Common myeloid progenitor, CD34-positive (primary cell): Measurements from ENCODE around the gene PLXNB2.

ENCODE experiments used
- CTCF ChIA-PET: fragments of 350-600 bp; sonication (Branson Sonifier 250); formaldehyde crosslinking; loops from one replicate; lab custom pipeline; 2021; ENCODE audit warnings: antibody characterized with exemption; lab: Charles Lee
- POLR2A ChIA-PET: fragments of 350-600 bp; sonication (Branson Sonifier 250); formaldehyde crosslinking; loops from one replicate; lab custom pipeline; 2021; ENCODE audit warnings: antibody characterized with exemption; lab: Charles Lee
- DNase-seq, 3 donors: peaks; one replicate each; pipeline versions ENCODE4 v3.0.0 to v3.0.0-alpha.2; 2013
- H3K27ac ChIP-seq, 2 experiments: 1 replicate in 1 of 2; 2 replicates in 1 of 2; pipeline ENCODE4 v1.7.0; 2013; ENCODE audit warnings: inconsistent platforms in 2 of 2, low read length in 2 of 2, mild to moderate bottlenecking in 2 of 2, low read depth in 1 of 2, moderate library complexity in 1 of 2; ENCODE audit not compliant: severe bottlenecking in 2 of 2, insufficient read depth in 1 of 2, poor library complexity in 1 of 2
- H3K27me3 ChIP-seq, 5 experiments: replicated peaks in 2 of 5; 1 replicate in 3 of 5; 2 replicates in 2 of 5; pipeline versions ENCODE4 v1.6.1 to v1.7.0; 2013; ENCODE audit warnings: low read length in 4 of 5, mild to moderate bottlenecking in 2 of 5, moderate library complexity in 2 of 5, inconsistent platforms in 1 of 5; ENCODE audit not compliant: insufficient read depth in 5 of 5, control insufficient read depth in 4 of 5
- H3K36me3 ChIP-seq, 4 experiments: 1 replicate in 2 of 4; 2 replicates in 2 of 4; pipeline versions ENCODE4 v1.6.1 to v1.7.0; 2013; ENCODE audit warnings: low read length in 3 of 4, control low read depth in 1 of 4, mild to moderate bottlenecking in 1 of 4; ENCODE audit not compliant: control insufficient read depth in 4 of 4, insufficient read depth in 4 of 4
- H3K4me1 ChIP-seq, 4 experiments: 1 replicate in 3 of 4; 2 replicates in 1 of 4; pipeline versions ENCODE4 v1.6.1 to v1.7.1; 2013; ENCODE audit warnings: low read length in 3 of 4, mild to moderate bottlenecking in 3 of 4, control low read depth in 1 of 4, inconsistent platforms in 1 of 4, moderate library complexity in 1 of 4; ENCODE audit not compliant: control insufficient read depth in 4 of 4, insufficient read depth in 4 of 4; ENCODE audit errors: control extremely low read depth in 1 of 4
- H3K4me3 ChIP-seq, 7 experiments: 1 replicate in 4 of 7; 2 replicates in 3 of 7; pipeline versions ENCODE4 v1.5.1 to v1.7.0; 2013; ENCODE audit warnings: mild to moderate bottlenecking in 7 of 7, low read length in 6 of 7, moderate library complexity in 6 of 7, inconsistent platforms in 2 of 7, low read depth in 2 of 7, control low read depth in 1 of 7; ENCODE audit not compliant: insufficient read depth in 4 of 7, control insufficient read depth in 1 of 7; ENCODE audit errors: extremely low read depth in 1 of 7
- H3K9me3 ChIP-seq, 5 experiments: 1 replicate in 4 of 5; 2 replicates in 1 of 5; pipeline versions ENCODE4 v1.6.1 to v1.7.1; 2013; ENCODE audit warnings: low read length in 4 of 5, mild to moderate bottlenecking in 2 of 5, inconsistent platforms in 1 of 5, low read depth in 1 of 5, moderate library complexity in 1 of 5; ENCODE audit not compliant: control insufficient read depth in 4 of 5, insufficient read depth in 2 of 5; ENCODE audit errors: control extremely low read depth in 1 of 5
- WGBS: methylation state at CpG from one replicate; pipeline ENCODE4 v1.1.5; 2013; ENCODE audit not compliant: insufficient coverage; 5-methylcytosine and 5-hydroxymethylcytosine counted together

The PLXNB2 gene

DNA sequence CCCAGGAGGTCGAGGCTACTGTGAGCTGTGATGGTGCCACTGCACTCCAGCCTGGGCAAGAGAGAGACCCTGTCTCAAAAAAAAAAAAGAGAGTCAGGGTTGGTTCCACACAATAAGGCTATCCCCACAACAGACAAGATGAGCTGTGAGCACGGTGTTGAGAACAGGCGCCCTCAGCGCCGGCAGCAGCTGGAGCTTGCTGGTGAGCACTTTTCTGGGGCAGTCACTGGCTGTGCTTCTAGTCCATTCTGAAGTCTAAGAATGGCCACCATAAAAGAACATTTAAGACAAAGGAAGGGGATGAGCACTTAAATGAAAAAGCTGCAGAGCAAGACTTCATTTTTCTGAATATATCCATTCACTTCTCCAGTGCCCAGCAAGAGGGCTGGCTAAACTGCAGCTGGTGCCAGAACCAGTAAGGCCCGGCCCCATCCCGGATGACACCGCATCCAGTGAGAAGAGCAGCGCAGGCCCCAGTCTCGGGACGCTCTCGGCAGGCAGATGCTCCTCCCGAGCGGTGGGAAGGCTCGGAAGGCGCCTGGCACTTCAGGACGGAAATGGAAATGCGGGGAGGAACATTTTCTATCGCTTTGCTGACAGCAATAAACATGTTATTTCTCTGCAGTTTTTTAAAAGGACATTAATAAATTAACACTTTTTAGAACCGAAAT is 74.8 kb downstream of the PLXNB2 start:
- no peaks in the 10 kb centered on the region for H3K9me3 ChIP-seq
- 98% methylated on average over 17 of the region's 20 CpGs for WGBS
- H3K36me3 ChIP-seq = peaks cover 4 to 47% (median 26%) of the 10 kb centered on the region in 4 experiments
- no peaks in the 10 kb centered on the region for H3K4me1 ChIP-seq
- H3K27ac ChIP-seq = no peak overlapping the region
- DNase-seq = no peak
- ChIA-PET POLR2A (no interaction called here), CTCF (no interaction called here)
- H3K4me3 ChIP-seq = no peak overlapping the region
- no peaks in the 10 kb centered on the region for H3K27me3 ChIP-seq

DNA sequence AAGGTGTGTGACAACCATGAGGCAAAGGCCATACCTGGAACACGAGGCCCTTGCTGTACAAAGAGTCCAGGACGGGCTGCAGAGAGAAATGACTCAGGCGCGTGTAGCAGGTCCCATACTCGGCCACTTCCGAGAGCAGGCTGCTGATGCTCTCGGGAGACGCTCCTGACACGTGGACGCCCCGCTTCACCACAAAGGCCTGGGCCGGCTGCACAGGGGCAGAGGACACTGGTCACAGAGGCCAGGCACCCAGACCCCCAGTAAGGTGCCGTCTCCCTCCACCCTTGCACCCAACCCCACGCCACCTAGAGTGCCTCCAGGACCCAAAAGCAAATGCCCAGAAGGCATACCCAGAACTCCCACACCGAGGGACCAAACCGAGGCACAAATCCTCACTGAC is 78.1 kb downstream of the PLXNB2 start:
- Histone ChIP-seq H3K4me1 (no peaks in the 10 kb centered on the region), H3K36me3 (peaks cover 3 to 64% (median 33%) of the 10 kb centered on the region in 4 experiments), H3K27ac (no peak overlapping the region), H3K4me3 (no peak overlapping the region), H3K27me3 (no peaks in the 10 kb centered on the region), H3K9me3 (no peaks in the 10 kb centered on the region)
- POLR2A ChIA-PET = no interaction called here
- no peak for DNase-seq
- CTCF ChIA-PET = interaction anchor here (0.8 to 1.7 kb wide), 2 partner anchors 7 to 10 kb away, joined by 3 to 4 read pairs; no protein-coding TSS in a partner anchor
- 99% methylated on average over 12 of the region's 16 CpGs for WGBS

DNA sequence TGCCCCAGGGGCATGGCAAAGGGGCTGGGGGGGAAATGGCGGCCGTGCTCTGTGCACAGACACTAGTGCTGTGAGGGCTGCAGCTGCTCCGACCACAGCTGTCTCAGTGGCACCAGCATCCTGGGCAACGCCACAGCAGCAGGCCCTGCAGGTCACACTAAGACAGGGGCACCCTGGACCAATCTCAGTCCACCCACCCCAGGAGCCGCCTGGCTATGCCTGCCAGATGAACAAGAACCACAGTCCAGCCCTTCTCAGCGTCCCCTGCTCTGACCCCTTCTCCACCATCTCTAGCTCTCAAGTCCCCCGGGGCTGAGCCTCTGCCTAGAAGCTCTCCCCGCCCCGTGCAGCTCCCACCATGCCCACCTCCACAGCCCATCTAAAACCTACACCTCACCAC is 79.1 kb downstream of the PLXNB2 start:
- H3K27ac ChIP-seq = no peak overlapping the region
- CTCF ChIA-PET = no interaction called here
- POLR2A ChIA-PET = no interaction called here
- peaks cover 3 to 68% (median 36%) of the 10 kb centered on the region in 4 experiments for H3K36me3 ChIP-seq
- H3K9me3 ChIP-seq = no peaks in the 10 kb centered on the region
- H3K4me3 ChIP-seq = no peak overlapping the region
- H3K4me1 ChIP-seq = no peaks in the 10 kb centered on the region
- 97% methylated on average over 9 of the region's 9 CpGs for WGBS
- H3K27me3 ChIP-seq = no peaks in the 10 kb centered on the region
- no peak for DNase-seq

DNA sequence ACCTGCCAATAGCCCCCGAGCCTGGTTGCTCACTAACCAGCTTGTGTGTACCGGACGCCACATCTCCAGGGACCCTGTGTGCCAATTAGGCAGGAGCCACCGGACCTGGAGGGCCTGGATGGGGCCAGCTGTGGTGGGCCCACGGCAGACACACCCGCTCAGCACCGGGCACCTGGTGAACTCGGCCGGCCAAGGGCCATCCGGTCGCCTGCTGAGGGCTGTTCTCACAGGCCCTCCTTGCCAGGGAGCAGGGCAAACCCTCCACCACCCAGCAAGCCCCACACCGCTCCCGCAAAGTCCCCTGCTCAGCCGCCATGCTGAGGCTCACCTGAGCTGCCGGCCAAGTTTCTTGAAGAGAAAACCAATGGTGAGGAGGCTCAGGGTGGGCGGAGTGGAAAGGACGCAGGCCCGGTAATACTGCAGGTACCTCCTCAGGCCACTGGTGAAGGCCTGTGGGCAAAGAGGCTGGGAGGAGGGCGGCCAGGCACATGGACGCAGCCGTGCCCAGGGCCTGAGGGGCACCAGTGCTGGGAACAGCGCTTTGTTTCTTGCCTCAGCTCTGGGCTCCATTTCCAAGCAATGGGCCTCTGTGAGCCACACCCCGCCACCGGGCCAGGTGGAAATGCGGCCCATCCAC is 79.7 kb downstream of the PLXNB2 start:
- POLR2A ChIA-PET = no interaction called here
- H3K27me3 ChIP-seq = no peaks in the 10 kb centered on the region
- H3K27ac ChIP-seq = no peak overlapping the region
- no peaks in the 10 kb centered on the region for H3K9me3 ChIP-seq
- no peaks in the 10 kb centered on the region for H3K4me1 ChIP-seq
- peaks cover 3 to 68% (median 33%) of the 10 kb centered on the region in 4 experiments for H3K36me3 ChIP-seq
- H3K4me3 ChIP-seq = no peak overlapping the region
- DNase-seq = no peak
- WGBS = 94% methylated on average over 19 of the region's 25 CpGs
- CTCF ChIA-PET = no interaction called here

DNA sequence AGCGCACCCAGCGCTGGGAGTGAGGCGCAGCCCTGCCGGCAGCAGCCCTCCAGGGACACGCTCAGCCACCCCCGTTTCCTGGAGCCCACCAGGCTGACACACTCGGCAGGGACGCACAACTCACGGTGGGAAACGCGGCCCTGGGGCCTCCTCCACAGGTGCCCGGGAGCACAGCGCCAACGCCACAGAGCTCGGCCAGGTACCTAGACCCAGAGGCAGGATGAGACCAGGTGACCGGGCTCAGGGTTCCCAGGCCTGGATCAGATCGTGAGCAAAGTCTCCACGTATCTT is 80.6 kb downstream of the PLXNB2 start:
- ChIA-PET CTCF (interaction anchor here (2.2 kb wide), 1 partner anchor 10 kb away, joined by 9 read pairs; no protein-coding TSS in a partner anchor), POLR2A (no interaction called here)
- DNase-seq = no peak
- Histone ChIP-seq H3K4me1 (no peaks in the 10 kb centered on the region), H3K27ac (no peak overlapping the region), H3K27me3 (no peaks in the 10 kb centered on the region), H3K36me3 (peaks cover 3 to 72% (median 39%) of the 10 kb centered on the region in 4 experiments), H3K4me3 (no peak overlapping the region), H3K9me3 (no peaks in the 10 kb centered on the region)
- WGBS = 99% methylated on average over 15 of the region's 18 CpGs

DNA sequence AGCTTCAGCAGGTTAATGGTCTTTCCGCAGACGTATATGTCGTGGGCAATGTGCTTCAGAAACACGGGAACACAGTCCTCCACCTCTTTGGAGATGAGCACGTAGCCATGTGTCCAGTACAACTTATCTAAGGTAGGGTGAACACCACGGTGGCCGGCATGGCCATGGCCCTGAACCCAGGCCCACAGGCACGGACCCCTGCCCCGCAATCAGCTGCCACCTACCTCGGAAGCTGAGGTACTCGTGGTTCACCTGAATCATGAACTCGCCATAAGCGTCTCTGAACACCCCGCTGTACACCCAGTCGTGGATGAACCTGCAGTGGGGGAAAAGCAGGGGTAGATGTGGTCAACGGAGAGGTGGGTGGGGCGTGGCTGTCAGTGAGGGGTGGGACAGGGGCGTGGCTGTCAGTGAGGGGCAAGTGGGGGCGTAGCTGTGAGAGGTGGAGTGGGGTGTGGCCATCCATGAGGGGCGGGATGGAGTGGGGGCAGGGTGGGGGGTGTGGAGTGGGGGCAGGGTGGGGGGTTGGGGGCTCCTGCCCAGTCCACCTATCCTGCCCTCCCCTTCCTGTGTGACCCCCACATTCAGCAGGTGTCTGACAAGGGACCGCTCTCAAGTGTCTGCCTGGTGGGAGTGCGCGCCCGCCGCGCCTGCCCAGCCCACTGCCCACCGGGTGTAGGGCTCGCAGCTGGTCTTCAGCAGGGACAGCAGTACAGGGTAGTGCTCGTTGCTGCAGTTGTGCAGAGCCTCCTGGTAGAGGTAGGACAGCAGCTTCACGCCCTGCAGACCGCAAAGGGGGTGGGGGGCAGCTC is 81.2 kb downstream of the PLXNB2 start:
- no peak overlapping the region for H3K4me3 ChIP-seq
- no peak overlapping the region for H3K27ac ChIP-seq
- no peaks in the 10 kb centered on the region for H3K27me3 ChIP-seq
- no peaks in the 10 kb centered on the region for H3K4me1 ChIP-seq
- peaks cover 3 to 78% (median 42%) of the 10 kb centered on the region in 4 experiments for H3K36me3 ChIP-seq
- H3K9me3 ChIP-seq = no peaks in the 10 kb centered on the region
- WGBS = 99% methylated on average over 22 of the region's 31 CpGs
- CTCF ChIA-PET = interaction anchor here (0.7 to 2.2 kb wide), 3 partner anchors 11 to 145 kb away, joined by 3 to 9 read pairs (median 3); no protein-coding TSS in a partner anchor
- POLR2A ChIA-PET = no interaction called here
- DNase-seq = no peak
